ENCODE measurements around the gene SEMA3C. TPM values are rescaled to one million over a fixed set of nuclear protein-coding genes. Genes with fewer than 3 reads are reported as not detected.

The SEMA3C gene
- total RNA-seq, 4 donors from 2014 or later, result 2.6 to 30.9 (median 14.2) TPM

GRCh38 chr7:80946858-80947257 is 28.0 kb upstream of the SEMA3C start:
- H3K27ac ChIP-seq, result no peak overlapping the region
- DNase-seq, result no peak
- intact Hi-C loops (cut with DNase I), result no loop called here
- H3K4me3 ChIP-seq, result no peak overlapping the region
- H3K36me3 ChIP-seq, result no peaks in the 10 kb centered on the region
- no peaks in the 10 kb centered on the region for H3K9me3 ChIP-seq
- TF ChIP-seq POLR2A (IDR thresholded peaks at IDR 0.05) (no peak), CTCF (IDR thresholded peaks at IDR 0.05) (no peak)
- peaks cover 2 to 11% (median 10%) of the 10 kb centered on the region in 3 donors for H3K4me1 ChIP-seq
- no peaks in the 10 kb centered on the region for H3K27me3 ChIP-seq

- Histone ChIP-seq H3K36me3 (no peaks in the 10 kb centered on the region), H3K27ac (no peak overlapping the region), H3K9me3 (no peaks in the 10 kb centered on the region), H3K27me3 (no peaks in the 10 kb centered on the region), H3K4me1 (peaks cover 11 to 20% (median 17%) of the 10 kb centered on the region in 3 donors), H3K4me3 (no peak overlapping the region)
- 65 to 66% methylated on average over 2 of the region's 2 CpGs for whole genome bisulfite sequencing, 2 donors
- intact Hi-C loops (cut with DNase I), result no loop called here
- no peak for DNase-seq
- no peak for TF ChIP-seq POLR2A (IDR thresholded peaks at IDR 0.05)
- no peak for TF ChIP-seq CTCF (IDR thresholded peaks at IDR 0.05)
Observed at GRCh38 chr7:80945976-80946375, 27.1 kb upstream of the SEMA3C start.

GRCh38 chr7:80943342-80943741 is 24.5 kb upstream of the SEMA3C start:
- no peak for TF ChIP-seq POLR2A (IDR thresholded peaks at IDR 0.05)
- no peak for TF ChIP-seq CTCF (IDR thresholded peaks at IDR 0.05)
- WGBS, 2 donors, result 100% methylated on average over 1 of the region's 1 CpG
- H3K27me3 ChIP-seq, result no peaks in the 10 kb centered on the region
- H3K36me3 ChIP-seq, result no peaks in the 10 kb centered on the region
- intact Hi-C loops (cut with DNase I), result no loop called here
- peaks cover 14 to 27% (median 23%) of the 10 kb centered on the region in 3 donors for H3K4me1 ChIP-seq
- DNase-seq, result no peak
- H3K27ac ChIP-seq, result peak overlapping the region in 1 of 4 donors; percentile 53
- no peak overlapping the region for H3K4me3 ChIP-seq
- no peaks in the 10 kb centered on the region for H3K9me3 ChIP-seq

GRCh38 chr7:80942261-80943041 is 23.6 kb upstream of the SEMA3C start:
- no peak for DNase-seq
- Histone ChIP-seq H3K27ac (peak overlapping the region; percentile 53 to 74 (median 69)), H3K9me3 (no peaks in the 10 kb centered on the region), H3K36me3 (no peaks in the 10 kb centered on the region), H3K27me3 (no peaks in the 10 kb centered on the region), H3K4me3 (no peak overlapping the region), H3K4me1 (peaks cover 14 to 27% (median 23%) of the 10 kb centered on the region in 3 donors)
- intact Hi-C loops (cut with DNase I), result no loop called here
- TF ChIP-seq POLR2A (IDR thresholded peaks at IDR 0.05), result no peak
- no peak for TF ChIP-seq CTCF (IDR thresholded peaks at IDR 0.05)
- WGBS, 2 donors, result 20 to 22% methylated on average over 2 of the region's 2 CpGs

GRCh38 chr7:80941208-80941758 is 22.4 kb upstream of the SEMA3C start:
- 24 to 34% methylated on average over 4 of the region's 4 CpGs for WGBS, 2 donors
- intact Hi-C loops (cut with DNase I), result no loop called here

More at GRCh38 chr7:80941208-80941758, 22.4 kb upstream of the SEMA3C start:
- H3K27ac ChIP-seq, result peak overlapping the region; percentile 53 to 72 (median 69)
- DNase-seq, result no peak
- no peaks in the 10 kb centered on the region for H3K27me3 ChIP-seq
- no peak for TF ChIP-seq POLR2A (IDR thresholded peaks at IDR 0.05)
- TF ChIP-seq CTCF (IDR thresholded peaks at IDR 0.05), result no peak
- H3K36me3 ChIP-seq, result no peaks in the 10 kb centered on the region
- peaks cover 14 to 27% (median 23%) of the 10 kb centered on the region in 3 donors for H3K4me1 ChIP-seq
- H3K4me3 ChIP-seq, result no peak overlapping the region
- no peaks in the 10 kb centered on the region for H3K9me3 ChIP-seq
